Prostate gland (tissue), 2 donors: Measurements from ENCODE around the gene ABI3BP. TPM values are rescaled to one million over a fixed set of nuclear protein-coding genes. Genes with fewer than 3 reads are reported as not detected.

Experiments used
- DNase-seq: peaks from one replicate; pipeline ENCODE4 v3.0.0-alpha.2; 2019; ENCODE audit warnings: low spot score
- H3K27ac ChIP-seq, 2 donors: fragments of 200-600 bp; sonication (generic); 2 replicates each; pipeline ENCODE4 v1.5.1; 2017 to 2019
- H3K27me3 ChIP-seq: fragments of 200-600 bp; sonication (generic); replicated peaks from 2 replicates; pipeline ENCODE4 v1.5.1; 2019; ENCODE audit not compliant: insufficient read depth
- H3K36me3 ChIP-seq, 2 donors: fragments of 200-600 bp; sonication (generic); 1 replicate in 1 of 2; 2 replicates in 1 of 2; pipeline versions ENCODE4 v1.5.1 to v1.8.1; 2017 to 2019
- H3K4me1 ChIP-seq: fragments of 200-600 bp; sonication (generic); replicated peaks from 2 replicates; pipeline ENCODE4 v1.5.1; 2019
- H3K4me3 ChIP-seq, 2 donors: fragments of 200-600 bp; sonication (generic); 2 replicates each; pipeline ENCODE4 v1.5.1; 2017 to 2019
- H3K9me3 ChIP-seq: fragments of 200-600 bp; sonication (generic); 2 replicates; pipeline ENCODE4 v1.5.1; 2017
- CTCF ChIP-seq, 4 experiments: fragments of 200-600 bp in 2 of 4; fragments of 450-650 bp in 2 of 4; sonication (generic) in 2 of 4; IDR thresholded peaks; 1 replicate in 3 of 4; 2 replicates in 1 of 4; pipeline ENCODE4 v1.5.1; 2016 to 2019; ENCODE audit warnings: antibody characterized with exemption in 4 of 4, mild to moderate bottlenecking in 2 of 4, moderate library complexity in 2 of 4
- POLR2A ChIP-seq: fragments of 450-650 bp; IDR thresholded peaks from one replicate; pipeline ENCODE4 v1.6.1; 2016; ENCODE audit warnings: antibody characterized with exemption, mild to moderate bottlenecking
- POLR2AphosphoS5 ChIP-seq: sonication (generic); formaldehyde crosslinking; IDR thresholded peaks from one replicate; pipeline ENCODE4 v1.6.1; 2017; ENCODE audit warnings: antibody characterized with exemption
- WGBS: methylation state at CpG from one replicate; pipeline ENCODE4 v1.1.5; 2018; 5-methylcytosine and 5-hydroxymethylcytosine counted together
- intact Hi-C: fragments of 100-400 bp; cut with DNase I; formaldehyde crosslinking; loops from one replicate; pipeline ENCODE4 v1.14.2; 2022
- total RNA-seq, 2 donors: library from RNA; depleted of rRNA; stranded (reverse); fragments of >200 nt; gene quantifications; one replicate each; pipeline ENCODE4 v1.1.0, GENCODE V29; 2016

Gene ABI3BP
- total RNA-seq, 2 donors from 2014 or later = 15.3 to 16.6 TPM

- H3K4me1 ChIP-seq = no peaks in the 10 kb centered on the region
- WGBS = 95% methylated on average over 5 of the region's 5 CpGs
- H3K27me3 ChIP-seq = no peaks in the 10 kb centered on the region
- no peak overlapping the region for H3K27ac ChIP-seq
- no peak for TF ChIP-seq POLR2AphosphoS5
- TF ChIP-seq CTCF (IDR thresholded peaks at IDR 0.05) = no peak
- no peak for TF ChIP-seq POLR2A
- no peak for DNase-seq
- H3K9me3 ChIP-seq = no peaks in the 10 kb centered on the region
- intact Hi-C loops = no loop called here
- H3K36me3 ChIP-seq = no peaks in the 10 kb centered on the region
- no peak overlapping the region for H3K4me3 ChIP-seq
Observed at GRCh38 chr3:101037613-101038012, 44.4 kb upstream of the ABI3BP start.

- H3K4me1 ChIP-seq = no peaks in the 10 kb centered on the region
- no peak overlapping the region for H3K4me3 ChIP-seq
- intact Hi-C loops = no loop called here
- no peak for TF ChIP-seq POLR2A
- DNase-seq = no peak
- H3K27ac ChIP-seq = no peak overlapping the region
- no peaks in the 10 kb centered on the region for H3K9me3 ChIP-seq
- no peaks in the 10 kb centered on the region for H3K27me3 ChIP-seq
- 92% methylated on average over 3 of the region's 3 CpGs for WGBS
- no peaks in the 10 kb centered on the region for H3K36me3 ChIP-seq
Observed at GRCh38 chr3:101036676-101037075, 43.5 kb upstream of the ABI3BP start.

GRCh38 chr3:101036213-101036618 lies 43.0 kb upstream of the ABI3BP start:
- Histone ChIP-seq H3K36me3 (no peaks in the 10 kb centered on the region), H3K4me1 (no peaks in the 10 kb centered on the region), H3K4me3 (no peak overlapping the region), H3K27ac (no peak overlapping the region), H3K27me3 (no peaks in the 10 kb centered on the region), H3K9me3 (no peaks in the 10 kb centered on the region)
- intact Hi-C loops = no loop called here
- TF ChIP-seq CTCF (IDR thresholded peaks at IDR 0.05) (no peak), POLR2A (no peak), POLR2AphosphoS5 (peak; percentile 43)
- DNase-seq = peak; percentile 18
- 8% methylated on average over 1 of the region's 1 CpG for WGBS

GRCh38 chr3:101027286-101027685 lies 34.1 kb upstream of the ABI3BP start:
- no peak overlapping the region for H3K27ac ChIP-seq
- H3K27me3 ChIP-seq = no peaks in the 10 kb centered on the region
- H3K36me3 ChIP-seq = no peaks in the 10 kb centered on the region
- no peak for TF ChIP-seq POLR2AphosphoS5
- TF ChIP-seq CTCF (IDR thresholded peaks at IDR 0.05) = no peak
- TF ChIP-seq POLR2A = no peak
- intact Hi-C loops = no loop called here
- no peaks in the 10 kb centered on the region for H3K9me3 ChIP-seq
- no peaks in the 10 kb centered on the region for H3K4me1 ChIP-seq
- WGBS = 94% methylated on average over 5 of the region's 5 CpGs
- no peak overlapping the region for H3K4me3 ChIP-seq
- no peak for DNase-seq

- Histone ChIP-seq H3K27me3 (no peaks in the 10 kb centered on the region), H3K4me3 (no peak overlapping the region), H3K4me1 (no peaks in the 10 kb centered on the region), H3K36me3 (no peaks in the 10 kb centered on the region), H3K9me3 (no peaks in the 10 kb centered on the region), H3K27ac (no peak overlapping the region)
- WGBS = 65% methylated on average over 2 of the region's 2 CpGs
- intact Hi-C loops = no loop called here
- TF ChIP-seq POLR2A (no peak), POLR2AphosphoS5 (no peak)
- DNase-seq = no peak
Observed at GRCh38 chr3:101026881-101027280, 33.7 kb upstream of the ABI3BP start.

GRCh38 chr3:101026244-101026643 lies 33.0 kb upstream of the ABI3BP start:
- no peak for DNase-seq
- TF ChIP-seq POLR2A = no peak
- no peak for TF ChIP-seq CTCF (IDR thresholded peaks at IDR 0.05)
- TF ChIP-seq POLR2AphosphoS5 = no peak
- WGBS = 88% methylated on average over 2 of the region's 2 CpGs

More at GRCh38 chr3:101026244-101026643, 33.0 kb upstream of the ABI3BP start:
- intact Hi-C loops = no loop called here
- H3K9me3 ChIP-seq = no peaks in the 10 kb centered on the region
- no peak overlapping the region for H3K4me3 ChIP-seq
- no peaks in the 10 kb centered on the region for H3K4me1 ChIP-seq
- H3K27me3 ChIP-seq = no peaks in the 10 kb centered on the region
- no peak overlapping the region for H3K27ac ChIP-seq
- no peaks in the 10 kb centered on the region for H3K36me3 ChIP-seq
